Neural cell (in vitro differentiated cells): ENCODE data around the gene PIK3R1. TPM values are rescaled to one million over a fixed set of nuclear protein-coding genes. Genes with fewer than 3 reads are reported as not detected.

Experiments
- H2AFZ ChIP-seq: fragments of 200-600, 300-800 bp; sonication (generic), shearing (Covaris generic); 2 replicates; pipeline ENCODE4 v1.6.0; 2014; ENCODE audit warnings: low read depth, mild to moderate bottlenecking, antibody characterized with exemption, low read length, moderate library complexity
- H3F3A ChIP-seq: fragments of 200-600 bp; shearing (Covaris generic); 2 replicates; pipeline ENCODE4 v1.6.1; 2016; ENCODE audit warnings: mild to moderate bottlenecking, moderate library complexity, mixed read lengths, antibody characterized with exemption, low read length; ENCODE audit not compliant: insufficient read depth, poor library complexity, severe bottlenecking
- H3K27ac ChIP-seq: fragments of 200-600, 300-800 bp; sonication (generic), shearing (Covaris generic); 2 replicates; pipeline ENCODE4 v1.5.1; 2014; ENCODE audit warnings: mild to moderate bottlenecking, low read length, moderate library complexity
- H3K27me3 ChIP-seq: fragments of 300-800, 200-600 bp; sonication (generic), shearing (Covaris generic); 2 replicates; pipeline ENCODE4 v1.6.0; 2014; ENCODE audit warnings: mild to moderate bottlenecking, low read depth, low read length, moderate library complexity; ENCODE audit not compliant: insufficient read depth
- H3K36me3 ChIP-seq: fragments of 300-800, 200-600 bp; sonication (generic), shearing (Covaris generic); 2 replicates; pipeline ENCODE4 v1.5.1; 2014; ENCODE audit warnings: mild to moderate bottlenecking, antibody characterized with exemption, low read length, moderate library complexity; ENCODE audit not compliant: insufficient read depth
- H3K4me2 ChIP-seq: fragments of 300-800, 200-600 bp; sonication (generic), shearing (Covaris generic); 2 replicates; pipeline ENCODE4 v1.6.0; 2014; ENCODE audit warnings: mild to moderate bottlenecking, low read length
- H3K4me3 ChIP-seq: fragments of 300-800, 200-600 bp; sonication (generic), shearing (Covaris generic); 2 replicates; pipeline ENCODE4 v1.5.1; 2014; ENCODE audit warnings: mild to moderate bottlenecking, low read length, moderate library complexity
- H3K79me2 ChIP-seq: fragments of 200-600 bp; shearing (Covaris generic); replicated peaks from 2 replicates; pipeline ENCODE4 v1.6.0; 2014; ENCODE audit warnings: mild to moderate bottlenecking, low read length, moderate library complexity; ENCODE audit not compliant: insufficient read depth
- H3K9ac ChIP-seq: fragments of 300-800, 200-600 bp; sonication (generic), shearing (Covaris generic); 2 replicates; pipeline ENCODE4 v1.6.1; 2016; ENCODE audit warnings: mild to moderate bottlenecking, low read length, mixed read lengths
- H3K9me2 ChIP-seq: fragments of 200-600 bp; shearing (Covaris generic); 2 replicates; pipeline ENCODE4 v1.6.1; 2016; ENCODE audit warnings: mild to moderate bottlenecking, low read length, mixed read lengths; ENCODE audit not compliant: insufficient read depth
- H3K9me3 ChIP-seq: fragments of 200-600, 300-800 bp; sonication (generic), shearing (Covaris generic); 2 replicates; pipeline ENCODE4 v1.6.1; 2016; ENCODE audit warnings: mild to moderate bottlenecking, mixed run types, low read length, moderate library complexity, mixed read lengths
- H4K20me1 ChIP-seq: fragments of 200-600 bp; shearing (Covaris generic); 2 replicates; pipeline ENCODE4 v1.6.1; 2016; ENCODE audit warnings: mild to moderate bottlenecking, mixed run types; ENCODE audit not compliant: insufficient read depth
- CTCF ChIP-seq: fragments of 450-650 bp; IDR thresholded peaks from 2 replicates; pipeline ENCODE4 v1.5.1; 2014; ENCODE audit warnings: antibody characterized with exemption, mild to moderate bottlenecking, moderate library complexity; ENCODE audit not compliant: poor library complexity, severe bottlenecking
- EP300 ChIP-seq: fragments of 450-650 bp; conservative IDR thresholded peaks from 2 replicates; pipeline ENCODE4 v1.6.1; 2014; ENCODE audit warnings: antibody characterized with exemption, mild to moderate bottlenecking, moderate library complexity; ENCODE audit not compliant: poor library complexity, severe bottlenecking
- EZH2 ChIP-seq: fragments of 200-600, 300-800 bp; shearing (Covaris generic), sonication (generic); IDR thresholded peaks from 2 replicates; pipeline ENCODE4 v1.6.1; 2014; ENCODE audit warnings: antibody characterized with exemption, low read length, borderline replicate concordance, mild to moderate bottlenecking; ENCODE audit not compliant: insufficient read depth, poor library complexity, severe bottlenecking
- MXI1 ChIP-seq: fragments of 450-650 bp; conservative IDR thresholded peaks from 2 replicates; pipeline ENCODE4 v1.6.1; 2014; ENCODE audit warnings: antibody characterized with exemption, mild to moderate bottlenecking; ENCODE audit not compliant: poor library complexity, severe bottlenecking
- POLR2AphosphoS5 ChIP-seq: IDR thresholded peaks from 2 replicates; pipeline ENCODE4 v1.6.1; 2012
- RAD21 ChIP-seq: fragments of 450-650 bp; conservative IDR thresholded peaks from 2 replicates; pipeline ENCODE4 v1.6.1; 2014; ENCODE audit warnings: antibody characterized with exemption, mild to moderate bottlenecking, moderate library complexity
- REST ChIP-seq: IDR thresholded peaks from 2 replicates; pipeline ENCODE4 v1.6.1; 2012; ENCODE audit warnings: borderline replicate concordance
- SMC3 ChIP-seq: fragments of 450-650 bp; conservative IDR thresholded peaks from 2 replicates; pipeline ENCODE4 v1.6.1; 2014; ENCODE audit warnings: antibody characterized with exemption, mild to moderate bottlenecking, moderate library complexity; ENCODE audit not compliant: poor library complexity
- TAF1 ChIP-seq: IDR thresholded peaks from 2 replicates; pipeline ENCODE4 v1.6.1; 2012; ENCODE audit warnings: low read depth
- polyA plus RNA-seq: library from polyadenylated mRNA; depleted of rRNA; stranded (reverse); fragments of >200 nt; gene quantifications from 2 replicates; pipeline ENCODE4 v1.2.3, GENCODE V29; 2014

PIK3R1 gene
- polyA plus RNA-seq, 1 donor from 2014 or later = 41.9 TPM

- H3K79me2 ChIP-seq = peaks cover 29% of the 10 kb centered on the region
- no peak overlapping the region for H3K4me2 ChIP-seq
- H3K9me2 ChIP-seq = no peaks in the 10 kb centered on the region
- H4K20me1 ChIP-seq = no peaks in the 10 kb centered on the region
- no peak overlapping the region for H2AFZ ChIP-seq
- H3K27ac ChIP-seq = no peak overlapping the region
- H3K27me3 ChIP-seq = no peaks in the 10 kb centered on the region
- no peak overlapping the region for H3K4me3 ChIP-seq
- no peak for TF ChIP-seq MXI1
- no peak for TF ChIP-seq CTCF
- no peak for TF ChIP-seq SMC3
- TF ChIP-seq TAF1 = no peak
- TF ChIP-seq POLR2AphosphoS5 = no peak
- TF ChIP-seq EZH2 = no peak
- no peak for TF ChIP-seq RAD21
- no peak for TF ChIP-seq REST
- TF ChIP-seq EP300 = no peak
- H3K36me3 ChIP-seq = no peaks in the 10 kb centered on the region
- H3F3A ChIP-seq = no peaks in the 10 kb centered on the region
- no peaks in the 10 kb centered on the region for H3K9me3 ChIP-seq
- H3K9ac ChIP-seq = no peak overlapping the region
Observed at GRCh38 chr5:68268852-68269130, 53.2 kb downstream of the PIK3R1 start.

- Histone ChIP-seq H3K27ac (no peak overlapping the region), H3K9ac (no peak overlapping the region), H3K9me2 (no peaks in the 10 kb centered on the region), H3K27me3 (no peaks in the 10 kb centered on the region), H4K20me1 (no peaks in the 10 kb centered on the region), H3K36me3 (no peaks in the 10 kb centered on the region), H3F3A (no peaks in the 10 kb centered on the region), H3K9me3 (no peaks in the 10 kb centered on the region), H3K4me3 (no peak overlapping the region), H2AFZ (no peak overlapping the region), H3K79me2 (peaks cover 24% of the 10 kb centered on the region), H3K4me2 (no peak overlapping the region)
- no peak for TF ChIP-seq CTCF
- no peak for TF ChIP-seq MXI1
- TF ChIP-seq SMC3 = no peak
- no peak for TF ChIP-seq POLR2AphosphoS5
- TF ChIP-seq EP300 = no peak
- no peak for TF ChIP-seq EZH2
- no peak for TF ChIP-seq REST
- no peak for TF ChIP-seq RAD21
- TF ChIP-seq TAF1 = no peak
Observed at GRCh38 chr5:68269820-68270219, 54.3 kb downstream of the PIK3R1 start.
